Esophagus muscularis mucosa (tissue), 4 donors: Measurements from ENCODE around the gene LRRC71. TPM values are rescaled to one million over a fixed set of nuclear protein-coding genes. Genes with fewer than 3 reads are reported as not detected.

ENCODE experiments used
- DNase-seq: peaks from one replicate; pipeline ENCODE4 v3.0.0-alpha.2; 2017; ENCODE audit errors: extremely low spot score
- H3K27ac ChIP-seq, 4 donors: fragments of 200-600 bp; sonication (generic); replicated peaks in 1 of 4; 1 replicate in 3 of 4; 2 replicates in 1 of 4; pipeline ENCODE4 v1.5.1; 2016 to 2019; ENCODE audit warnings: mild to moderate bottlenecking in 1 of 4
- H3K27me3 ChIP-seq, 4 donors: fragments of 200-600 bp; sonication (generic); one replicate each; pipeline versions ENCODE4 v1.5.1 to v1.6.0; 2016 to 2019
- H3K36me3 ChIP-seq, 4 donors: fragments of 200-600 bp; sonication (generic); one replicate each; pipeline ENCODE4 v1.5.1; 2016 to 2019
- H3K4me1 ChIP-seq, 4 donors: fragments of 200-600 bp; sonication (generic); one replicate each; pipeline ENCODE4 v1.5.1; 2016 to 2019
- H3K4me3 ChIP-seq, 4 donors: fragments of 200-600 bp; sonication (generic); 1 replicate in 2 of 4; 2 replicates in 2 of 4; pipeline ENCODE4 v1.5.1; 2016 to 2019; ENCODE audit warnings: mild to moderate bottlenecking in 4 of 4, moderate library complexity in 1 of 4
- H3K9me3 ChIP-seq, 4 donors: fragments of 200-600 bp; sonication (generic); 1 replicate in 3 of 4; 2 replicates in 1 of 4; pipeline ENCODE4 v1.5.1; 2016 to 2019
- CTCF ChIP-seq, 3 experiments: fragments of 200-600 bp in 2 of 3; fragments of 450-650 bp in 1 of 3; sonication (generic) in 2 of 3; IDR thresholded peaks; one replicate each; pipeline ENCODE4 v1.5.1; 2017 to 2019; ENCODE audit warnings: antibody characterized with exemption in 3 of 3, mild to moderate bottlenecking in 2 of 3, moderate library complexity in 1 of 3
- EP300 ChIP-seq: sonication (generic); formaldehyde crosslinking; IDR thresholded peaks from one replicate; pipeline ENCODE4 v1.6.1; 2017; ENCODE audit warnings: antibody characterized with exemption
- POLR2A ChIP-seq: fragments of 450-650 bp; IDR thresholded peaks from one replicate; pipeline ENCODE4 v1.6.1; 2017; ENCODE audit warnings: antibody characterized with exemption, moderate library complexity, mild to moderate bottlenecking, low read depth
- POLR2AphosphoS5 ChIP-seq, 2 donors: sonication (generic); formaldehyde crosslinking; IDR thresholded peaks; one replicate each; pipeline ENCODE4 v1.6.1; 2017; ENCODE audit warnings: antibody characterized with exemption in 2 of 2
- WGBS: methylation state at CpG from one replicate; pipeline ENCODE4 v1.1.5; 2018; 5-methylcytosine and 5-hydroxymethylcytosine counted together
- intact Hi-C: fragments of 100-400 bp; cut with DNase I; formaldehyde crosslinking; loops from one replicate; pipeline ENCODE4 v1.15.1; 2023
- total RNA-seq, 4 donors: library from RNA; depleted of rRNA; stranded (reverse); fragments of >200 nt; gene quantifications; one replicate each; pipeline versions ENCODE4 v1.1.0 to v1.2.1, GENCODE V29; 2016

Gene LRRC71
- total RNA-seq, 4 donors from 2014 or later: not detected

- TF ChIP-seq CTCF (IDR thresholded peaks at IDR 0.05): no peak
- TF ChIP-seq EP300: no peak
- no peak for TF ChIP-seq POLR2AphosphoS5 (IDR thresholded peaks at IDR 0.05)
- no peak for TF ChIP-seq POLR2A
- no peaks in the 10 kb centered on the region for H3K9me3 ChIP-seq
- no peaks in the 10 kb centered on the region for H3K27me3 ChIP-seq
- no peak overlapping the region for H3K27ac ChIP-seq
- H3K36me3 ChIP-seq: peaks cover 30 to 90% (median 84%) of the 10 kb centered on the region in 4 donors
- H3K4me3 ChIP-seq: no peak overlapping the region
- intact Hi-C loops: no loop called here
- no peak for DNase-seq
- no peaks in the 10 kb centered on the region for H3K4me1 ChIP-seq
- 85% methylated on average over 7 of the region's 7 CpGs for WGBS
Observed at GRCh38 chr1:156938813-156939212, 18.4 kb downstream of the LRRC71 start.

- H3K36me3 ChIP-seq: peaks cover 38 to 100% (median 94%) of the 10 kb centered on the region in 4 donors
- H3K9me3 ChIP-seq: no peaks in the 10 kb centered on the region
- no peaks in the 10 kb centered on the region for H3K27me3 ChIP-seq
- TF ChIP-seq CTCF (IDR thresholded peaks at IDR 0.05) (no peak), EP300 (no peak), POLR2A (no peak), POLR2AphosphoS5 (IDR thresholded peaks at IDR 0.05) (no peak)
- DNase-seq: no peak
- H3K4me1 ChIP-seq: no peaks in the 10 kb centered on the region
- no peak overlapping the region for H3K27ac ChIP-seq
- intact Hi-C loops: no loop called here
- H3K4me3 ChIP-seq: no peak overlapping the region
- WGBS: 93% methylated on average over 8 of the region's 13 CpGs
Observed at GRCh38 chr1:156939786-156940334, 19.4 kb downstream of the LRRC71 start.

- H3K27me3 ChIP-seq: no peaks in the 10 kb centered on the region
- H3K36me3 ChIP-seq: peaks cover 55 to 100% (median 98%) of the 10 kb centered on the region in 4 donors
- WGBS: 92% methylated on average over 9 of the region's 10 CpGs
- H3K9me3 ChIP-seq: no peaks in the 10 kb centered on the region
- DNase-seq: no peak
- H3K4me3 ChIP-seq: no peak overlapping the region
- TF ChIP-seq POLR2AphosphoS5 (IDR thresholded peaks at IDR 0.05) (no peak), CTCF (IDR thresholded peaks at IDR 0.05) (no peak), POLR2A (no peak), EP300 (no peak)
- no peaks in the 10 kb centered on the region for H3K4me1 ChIP-seq
- no peak overlapping the region for H3K27ac ChIP-seq
- intact Hi-C loops: no loop called here
Observed at GRCh38 chr1:156941675-156942074, 21.2 kb downstream of the LRRC71 start.

GRCh38 chr1:156942176-156942575 lies 21.7 kb downstream of the LRRC71 start:
- peaks cover 60 to 100% (median 100%) of the 10 kb centered on the region in 4 donors for H3K36me3 ChIP-seq
- DNase-seq: no peak
- H3K9me3 ChIP-seq: no peaks in the 10 kb centered on the region
- no peaks in the 10 kb centered on the region for H3K4me1 ChIP-seq
- H3K4me3 ChIP-seq: no peak overlapping the region
- no peaks in the 10 kb centered on the region for H3K27me3 ChIP-seq
- TF ChIP-seq POLR2A (no peak), CTCF (IDR thresholded peaks at IDR 0.05) (no peak), POLR2AphosphoS5 (IDR thresholded peaks at IDR 0.05) (no peak), EP300 (no peak)
- intact Hi-C loops: no loop called here
- WGBS: 75% methylated on average over 3 of the region's 3 CpGs
- H3K27ac ChIP-seq: no peak overlapping the region

- no peak for DNase-seq
- H3K4me3 ChIP-seq: no peak overlapping the region
- no peak overlapping the region for H3K27ac ChIP-seq
- WGBS: 95% methylated on average over 7 of the region's 7 CpGs
- peaks cover 64 to 100% (median 100%) of the 10 kb centered on the region in 4 donors for H3K36me3 ChIP-seq
- TF ChIP-seq EP300: no peak
- TF ChIP-seq POLR2AphosphoS5 (IDR thresholded peaks at IDR 0.05): no peak
- TF ChIP-seq CTCF (IDR thresholded peaks at IDR 0.05): no peak
- TF ChIP-seq POLR2A: no peak
- H3K27me3 ChIP-seq: no peaks in the 10 kb centered on the region
- H3K4me1 ChIP-seq: no peaks in the 10 kb centered on the region
- intact Hi-C loops: no loop called here
- no peaks in the 10 kb centered on the region for H3K9me3 ChIP-seq
Observed at GRCh38 chr1:156942576-156942975, 22.1 kb downstream of the LRRC71 start.
